Anterior cingulate cortex (tissue), 58 donors: ENCODE measurements around the gene LTF.
"Not testable (repeated sequence)": the region's sequence is repeated elsewhere in the genome, so short reads cannot be mapped to it uniquely, and the experiment has no call there.

Experiments
- DNase-seq, 58 donors: peaks; one replicate each; lab custom pipeline; 2025; lab: John Stamatoyannopoulos, UW

LTF gene

GRCh38 chr3:46464326-46465195, at the start of gene LTF:
Gene LTF (minus strand): TSS chr3:46464905. CDS start chr3:46464867, 38 bp downstream.
- DNase-seq: no peak

GRCh38 chr3:46512191-46512749, 47.6 kb upstream of the LTF start:
- no peak for DNase-seq

- no peak for DNase-seq
These were observed 45.0 kb upstream of the LTF start for GRCh38 chr3:46509661-46510187.

GRCh38 chr3:46508850-46509591, 44.3 kb upstream of the LTF start:
- DNase-seq: no peak

GRCh38 chr3:46506526-46506925, 41.8 kb upstream of the LTF start:
- no peak for DNase-seq

GRCh38 chr3:46505953-46506352, 41.2 kb upstream of the LTF start:
- no peak for DNase-seq

- no peak for DNase-seq
These were observed 40.1 kb upstream of the LTF start for GRCh38 chr3:46504789-46505188.

GRCh38 chr3:46503200-46503874, 38.6 kb upstream of the LTF start:
- no peak for DNase-seq

- DNase-seq: no peak
These were observed 37.0 kb upstream of the LTF start for GRCh38 chr3:46501702-46502101.

GRCh38 chr3:46500656-46501635, 36.2 kb upstream of the LTF start:
- DNase-seq: no peak

GRCh38 chr3:46498916-46499519, 34.3 kb upstream of the LTF start:
- DNase-seq: no peak

GRCh38 chr3:46497556-46498265, 33.0 kb upstream of the LTF start, which contains the start of gene RTP3:
Gene RTP3 (plus strand): TSS chr3:46497976. CDS start chr3:46498063, 87 bp downstream.
- DNase-seq: no peak

GRCh38 chr3:46496746-46497555, 32.2 kb upstream of the LTF start:
- no peak for DNase-seq

GRCh38 chr3:46495901-46496456, 31.3 kb upstream of the LTF start:
- DNase-seq: no peak

GRCh38 chr3:46494491-46494890, 29.8 kb upstream of the LTF start:
- DNase-seq: not testable (repeated sequence)

- no peak for DNase-seq
These were observed 28.3 kb upstream of the LTF start for GRCh38 chr3:46492890-46493547.
